Dermis microvascular lymphatic vessel endothelial cell (primary cell): ENCODE results near the gene PPARA. TPM values are rescaled to one million over a fixed set of nuclear protein-coding genes. Genes with fewer than 3 reads are reported as not detected.
A peak's percentile ranks its signal among the peaks of the same experiment; 100 is the strongest.

ENCODE experiments used
- DNase-seq, 2 donors: peaks; one replicate each; pipeline versions ENCODE4 v3.0.0 to v3.0.0-alpha.2; 2010; ENCODE audit warnings: low read depth in 2 of 2
- total RNA-seq: library from RNA; depleted of rRNA; stranded (reverse); fragments of >200 nt; gene quantifications from 2 replicates; pipeline ENCODE4 v1.2.1, GENCODE V29; 2014

The PPARA gene
- total RNA-seq, 1 donor from 2014 or later: 7.1 TPM

GRCh38 chr22:46113910-46114517 is 36.3 kb upstream of the PPARA start:
- no peak for DNase-seq

GRCh38 chr22:46114518-46115387 is 35.6 kb upstream of the PPARA start:
- DNase-seq: no peak

- no peak for DNase-seq
Observed at GRCh38 chr22:46115388-46115678, 35.0 kb upstream of the PPARA start.

- no peak for DNase-seq
Observed at GRCh38 chr22:46115755-46116490, 34.4 kb upstream of the PPARA start.

GRCh38 chr22:46116491-46116958 is 33.8 kb upstream of the PPARA start:
- DNase-seq: peak; percentile 70 to 89

- no peak for DNase-seq
Observed at GRCh38 chr22:46117206-46118199, 32.8 kb upstream of the PPARA start.

- DNase-seq: no peak
Observed at GRCh38 chr22:46119093-46119728, 31.1 kb upstream of the PPARA start.

- no peak for DNase-seq
Observed at GRCh38 chr22:46119729-46120419, 30.5 kb upstream of the PPARA start.

GRCh38 chr22:46120420-46120737 is 29.9 kb upstream of the PPARA start:
- DNase-seq: no peak

- DNase-seq: no peak
Observed at GRCh38 chr22:46121079-46121478, 29.2 kb upstream of the PPARA start.

- no peak for DNase-seq
Observed at GRCh38 chr22:46121523-46122287, 28.6 kb upstream of the PPARA start.

- peak; percentile 29 to 65 for DNase-seq
Observed at GRCh38 chr22:46122511-46122971, 27.8 kb upstream of the PPARA start.

- no peak for DNase-seq
Observed at GRCh38 chr22:46122980-46123693, 27.2 kb upstream of the PPARA start.

GRCh38 chr22:46123694-46124382 is 26.5 kb upstream of the PPARA start:
- DNase-seq: no peak

- DNase-seq: no peak
Observed at GRCh38 chr22:46124383-46125144, 25.8 kb upstream of the PPARA start.

GRCh38 chr22:46125311-46125710 is 25.0 kb upstream of the PPARA start:
- DNase-seq: no peak
